Measurements from ENCODE around the gene CSF2. TPM values are rescaled to one million over a fixed set of nuclear protein-coding genes. Genes with fewer than 3 reads are reported as not detected.

Gene CSF2
- polyA plus RNA-seq, 1 donor (not counting 4 experiments of a cell fraction or from before 2014, with no cell fraction given) = 7.2 TPM

DNA sequence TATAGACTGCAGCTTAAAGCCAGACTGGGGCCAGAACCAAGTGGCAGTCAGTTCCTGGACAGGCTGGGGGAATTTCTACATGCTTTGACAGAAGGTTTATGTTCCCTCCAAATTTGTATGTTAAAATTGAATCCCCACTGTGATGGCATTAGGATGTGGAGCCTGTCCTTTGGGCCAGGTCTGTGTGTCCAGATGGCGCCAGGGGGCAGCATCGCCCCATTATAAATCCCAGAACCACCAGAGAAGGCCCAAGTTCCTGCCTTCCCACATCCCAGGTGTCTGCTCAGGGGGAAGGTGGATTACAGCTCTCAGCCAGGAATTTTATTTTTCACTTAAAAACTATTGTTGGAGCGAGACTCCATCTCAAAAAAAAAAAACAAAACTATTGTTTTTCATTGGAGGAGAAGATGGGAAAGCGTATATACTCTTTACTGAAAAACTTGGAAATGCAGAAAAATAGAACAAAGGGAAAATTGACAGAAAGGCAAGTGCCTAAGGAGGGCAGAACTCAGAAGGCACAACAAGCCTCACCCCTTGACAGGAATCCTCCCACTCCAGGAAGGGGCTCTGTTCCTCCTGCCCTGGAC is 8.1 kb upstream of the CSF2 start:
- no peaks in the 10 kb centered on the region for H4K20me1 ChIP-seq (ENCODE audit: control insufficient read depth, extremely low read depth, insufficient read depth, low read length)
- no peak overlapping the region for H3K4me2 ChIP-seq (ENCODE audit: control insufficient read depth, extremely low read depth, insufficient read depth, low read depth, low read length)
- no peak for DNase-seq (ENCODE audit: low read depth, low spot score)
- no peaks in the 10 kb centered on the region for H3K9me3 ChIP-seq (ENCODE audit: control insufficient read depth, low read depth, low read length)
- peaks cover 3% of the 10 kb centered on the region for H3K27me3 ChIP-seq (ENCODE audit: control insufficient read depth, extremely low read depth, insufficient read depth, low read length)
- dilution Hi-C loops (cut with MboI; ENCODE audit: extremely low pct_ligation_motif_present, low sequenced_read_pairs) = no loop called here
- no peak overlapping the region for H3K9ac ChIP-seq (ENCODE audit: control insufficient read depth, extremely low read depth, insufficient read depth, low read length)
- no peak overlapping the region for H2AFZ ChIP-seq (ENCODE audit: control insufficient read depth, low read length)
- H3K4me3 ChIP-seq (ENCODE audit: control insufficient read depth in 2 of 3, extremely low read depth in 1 of 3, insufficient read depth in 2 of 3, low read depth in 1 of 3, low read length in 3 of 3) = no peak overlapping the region
- H3K36me3 ChIP-seq (ENCODE audit: control insufficient read depth in 2 of 2, extremely low read depth in 1 of 2, insufficient read depth in 2 of 2, low read length in 2 of 2) = no peaks in the 10 kb centered on the region
- no peaks in the 10 kb centered on the region for H3K9me1 ChIP-seq (ENCODE audit: control insufficient read depth, extremely low read depth, insufficient read depth, low read length)
- TF ChIP-seq CTCF (optimal IDR thresholded peaks at IDR 0.05 in 1 of 3, IDR thresholded peaks at IDR 0.05 in 1 of 3, conservative IDR thresholded peaks at IDR 0.05 in 1 of 3; ENCODE audit: extremely low read depth in 1 of 3, insufficient read depth in 2 of 3, low read length in 3 of 3) (peak in 2 of 3 experiments; percentile 61 to 74), EZH2 (IDR thresholded peaks at IDR 0.05; ENCODE audit: low read length) (no peak)
- peak; percentile 59 for FAIRE-seq
- no peak overlapping the region for H3K27ac ChIP-seq (ENCODE audit: control insufficient read depth, insufficient read depth, low read length)
- no peaks in the 10 kb centered on the region for H3K79me2 ChIP-seq (ENCODE audit: control insufficient read depth, insufficient read depth, low read length)
- no peaks in the 10 kb centered on the region for H3K4me1 ChIP-seq (ENCODE audit: control insufficient read depth, extremely low read depth, insufficient read depth, low read length)

DNA sequence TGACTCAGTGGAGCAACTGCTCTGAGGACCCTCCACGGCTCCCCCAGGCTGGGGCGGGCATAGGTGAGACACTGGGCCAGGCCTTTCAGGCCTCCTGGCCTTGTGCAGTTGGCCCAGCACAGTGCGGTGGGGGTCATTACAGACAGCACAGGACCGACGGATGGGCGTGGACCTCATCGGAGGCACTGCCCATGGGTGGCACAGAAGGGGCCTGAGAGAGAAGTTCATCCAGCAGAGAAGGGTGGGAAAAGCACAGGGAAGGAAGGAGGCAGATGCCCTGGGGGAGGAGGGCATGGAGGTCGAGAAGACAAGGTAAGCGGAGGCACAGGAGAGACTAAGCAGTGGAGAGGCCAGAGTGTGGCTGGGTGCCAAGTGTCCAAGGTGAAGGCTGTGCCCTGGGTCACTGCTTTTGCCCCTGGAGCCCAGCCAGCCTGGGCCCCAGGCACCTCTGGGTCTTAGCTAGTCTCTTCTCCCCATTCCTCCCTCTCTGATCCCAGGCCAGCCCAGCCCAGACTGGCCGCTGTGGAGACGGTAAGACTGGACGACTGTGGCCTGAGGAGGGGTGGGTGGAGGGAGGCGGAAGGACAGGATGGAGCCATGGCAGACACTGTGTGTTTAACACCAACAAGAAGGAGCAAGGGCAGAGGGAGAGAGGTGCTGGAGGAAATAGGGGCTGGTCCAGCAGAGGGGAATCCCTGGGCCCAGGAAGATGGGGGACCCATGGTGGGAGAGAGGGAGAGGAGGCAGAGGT is 7.5 kb upstream of the CSF2 start:
- H2AFZ ChIP-seq (ENCODE audit: control insufficient read depth, low read length) = no peak overlapping the region
- no peak for FAIRE-seq
- dilution Hi-C loops (cut with MboI; ENCODE audit: extremely low pct_ligation_motif_present, low sequenced_read_pairs) = no loop called here

More for the DNA sequence above, 7.5 kb upstream of the CSF2 start:
- Histone ChIP-seq H3K27ac (ENCODE audit: control insufficient read depth, insufficient read depth, low read length) (no peak overlapping the region), H4K20me1 (ENCODE audit: control insufficient read depth, extremely low read depth, insufficient read depth, low read length) (no peaks in the 10 kb centered on the region), H3K9me1 (ENCODE audit: control insufficient read depth, extremely low read depth, insufficient read depth, low read length) (no peaks in the 10 kb centered on the region), H3K27me3 (ENCODE audit: control insufficient read depth, extremely low read depth, insufficient read depth, low read length) (peaks cover 3% of the 10 kb centered on the region), H3K4me1 (ENCODE audit: control insufficient read depth, extremely low read depth, insufficient read depth, low read length) (no peaks in the 10 kb centered on the region), H3K4me2 (ENCODE audit: control insufficient read depth, extremely low read depth, insufficient read depth, low read depth, low read length) (no peak overlapping the region), H3K4me3 (ENCODE audit: control insufficient read depth in 2 of 3, extremely low read depth in 1 of 3, insufficient read depth in 2 of 3, low read depth in 1 of 3, low read length in 3 of 3) (no peak overlapping the region), H3K9me3 (ENCODE audit: control insufficient read depth, low read depth, low read length) (no peaks in the 10 kb centered on the region), H3K9ac (ENCODE audit: control insufficient read depth, extremely low read depth, insufficient read depth, low read length) (no peak overlapping the region), H3K79me2 (ENCODE audit: control insufficient read depth, insufficient read depth, low read length) (no peaks in the 10 kb centered on the region), H3K36me3 (ENCODE audit: control insufficient read depth in 2 of 2, extremely low read depth in 1 of 2, insufficient read depth in 2 of 2, low read length in 2 of 2) (no peaks in the 10 kb centered on the region)
- TF ChIP-seq EZH2 (IDR thresholded peaks at IDR 0.05; ENCODE audit: low read length) (no peak), CTCF (optimal IDR thresholded peaks at IDR 0.05 in 1 of 3, IDR thresholded peaks at IDR 0.05 in 1 of 3, conservative IDR thresholded peaks at IDR 0.05 in 1 of 3; ENCODE audit: extremely low read depth in 1 of 3, insufficient read depth in 2 of 3, low read length in 3 of 3) (no peak)
- DNase-seq (ENCODE audit: low read depth, low spot score) = no peak

Data from keratinocyte (primary cell).